Aorta (tissue), 5 donors: ENCODE data around the gene ARHGEF40. TPM values are rescaled to one million over a fixed set of nuclear protein-coding genes. Genes with fewer than 3 reads are reported as not detected.

Experiments
- ATAC-seq: fragments of 200-7000 bp; cut with Tn5 transposase; one replicate; pipeline ENCODE4 v1.9.1; 2022; ENCODE audit warnings: moderate library complexity; ENCODE audit not compliant: low FRiP score
- DNase-seq, 2 donors: peaks; one replicate each; pipeline ENCODE4 v3.0.0-alpha.2; 2020
- H3K27ac ChIP-seq, 2 donors: one replicate each; pipeline ENCODE4 v1.5.1; 2013; ENCODE audit warnings: low read length in 2 of 2, mild to moderate bottlenecking in 2 of 2, moderate library complexity in 2 of 2, control low read depth in 1 of 2, inconsistent platforms in 1 of 2, low read depth in 1 of 2
- H3K27me3 ChIP-seq, 2 donors: one replicate each; pipeline ENCODE4 v1.6.1; 2013; ENCODE audit warnings: control low read depth in 1 of 2, low read length in 1 of 2, mild to moderate bottlenecking in 1 of 2, moderate library complexity in 1 of 2; ENCODE audit not compliant: insufficient read depth in 2 of 2, control insufficient read depth in 1 of 2
- H3K36me3 ChIP-seq, 2 donors: one replicate each; pipeline ENCODE4 v1.6.1; 2013; ENCODE audit warnings: control low read depth in 1 of 2, low read length in 1 of 2, mild to moderate bottlenecking in 1 of 2; ENCODE audit not compliant: insufficient read depth in 2 of 2, control insufficient read depth in 1 of 2
- H3K4me1 ChIP-seq, 2 donors: one replicate each; pipeline ENCODE4 v1.6.1; 2013; ENCODE audit warnings: low read length in 2 of 2, control low read depth in 1 of 2, mild to moderate bottlenecking in 1 of 2, moderate library complexity in 1 of 2; ENCODE audit not compliant: insufficient read depth in 2 of 2, control insufficient read depth in 1 of 2
- H3K4me3 ChIP-seq, 2 donors: one replicate each; pipeline ENCODE4 v1.5.1; 2013; ENCODE audit warnings: low read length in 2 of 2, control low read depth in 1 of 2, mild to moderate bottlenecking in 1 of 2
- H3K9me3 ChIP-seq: one replicate; pipeline ENCODE4 v1.6.1; 2013; ENCODE audit warnings: mild to moderate bottlenecking, low read length; ENCODE audit not compliant: control insufficient read depth
- WGBS, 2 donors: extraction: QIAGEN DNeasy Blood & Tissue Kit; methylation state at CpG; one replicate each; pipeline ENCODE4 v1.1.7; 2013; 5-methylcytosine and 5-hydroxymethylcytosine counted together
- intact Hi-C, 2 donors: fragments of 100-400 bp; cut with DNase I; formaldehyde crosslinking; loops; one replicate each; pipeline versions ENCODE4 v1.14.2 to v1.15.0; 2022
- polyA plus RNA-seq, 2 donors: library from polyadenylated mRNA; stranded (reverse); fragments of 200-250 nt; gene quantifications; one replicate each; pipeline ENCODE4 v1.2.3, GENCODE V29; 2013
- total RNA-seq, 2 donors: library from RNA; stranded (reverse); fragmentation: NEBNext Ultra II Directional; extraction: Animal tissue kit (Norgen Biotek cat#: 25700); gene quantifications; one replicate each; pipeline ENCODE4 v1.2.1, GENCODE V29; 2021
- donor health status: healthy with polysubstance abuse.
- donor health status: Bipolar disorder and iron deficiency.
- donor health status: DM: no; HTN: no; CAD: no.
- donor health status: DM: no; HTN: no; CAD: no.
- donor health status: DM: yes; HTN: yes; CAD: no.

Gene ARHGEF40
- total and polyA plus RNA-seq, 4 donors, result 5.4 to 68.3 (median 32.4) TPM

GRCh38 chr14:21063479-21063878 lies 6.6 kb upstream of the ARHGEF40 start:
- DNase-seq (no peak), ATAC-seq (no peak)
- Histone ChIP-seq H3K27me3 (no peaks in the 10 kb centered on the region), H3K27ac (no peak overlapping the region), H3K36me3 (no peaks in the 10 kb centered on the region), H3K9me3 (no peaks in the 10 kb centered on the region), H3K4me3 (no peak overlapping the region), H3K4me1 (no peaks in the 10 kb centered on the region)
- WGBS, 2 donors, result 43 to 48% methylated on average over 3 of the region's 3 CpGs
- intact Hi-C loops, result no loop called here

GRCh38 chr14:21066882-21067502 lies 3.1 kb upstream of the ARHGEF40 start:
- ATAC-seq (no peak), DNase-seq (no peak)
- WGBS, 2 donors, result 82 to 87% methylated on average over 7 of the region's 7 CpGs
- no peak overlapping the region for H3K4me3 ChIP-seq
- H3K4me1 ChIP-seq, result no peaks in the 10 kb centered on the region
- H3K27me3 ChIP-seq, result no peaks in the 10 kb centered on the region
- no peaks in the 10 kb centered on the region for H3K9me3 ChIP-seq
- intact Hi-C loops, result no loop called here
- H3K27ac ChIP-seq, result no peak overlapping the region
- H3K36me3 ChIP-seq, result no peaks in the 10 kb centered on the region

- Histone ChIP-seq H3K27ac (no peak overlapping the region), H3K4me1 (no peaks in the 10 kb centered on the region), H3K9me3 (no peaks in the 10 kb centered on the region), H3K4me3 (peak overlapping the region in 1 of 2 donors; percentile 15), H3K27me3 (no peaks in the 10 kb centered on the region), H3K36me3 (no peaks in the 10 kb centered on the region)
- intact Hi-C loops, result loop anchor here (1.0 to 2.0 kb wide), 3 partner anchors 24 to 38 kb away; no protein-coding TSS in a partner anchor
- DNase-seq, result peak; percentile 67 to 82
- WGBS, 2 donors, result 1 to 3% methylated on average over 45 of the region's 45 CpGs
- peak; percentile 72 for ATAC-seq
These were observed 1.4 kb upstream of the ARHGEF40 start for GRCh38 chr14:21068521-21069387.

- Histone ChIP-seq H3K36me3 (no peaks in the 10 kb centered on the region), H3K9me3 (no peaks in the 10 kb centered on the region), H3K4me1 (no peaks in the 10 kb centered on the region), H3K27ac (peak overlapping the region in 1 of 2 donors; percentile 49), H3K4me3 (peak overlapping the region; percentile 51 to 63), H3K27me3 (no peaks in the 10 kb centered on the region)
- 1% methylated on average over 36 to 40 of the region's 40 CpGs for WGBS, 2 donors
- peak; percentile 47 for ATAC-seq
- peak in 1 of 2 donors; percentile 81 for DNase-seq
- intact Hi-C loops, result loop anchor here (1.0 to 10.0 kb wide), 5 partner anchors 23 to 315 kb away; partner anchors contain the start of gene SUPT16H (in 1 of the 2)
These were observed 569 bp upstream of the ARHGEF40 start for GRCh38 chr14:21069388-21070082.

GRCh38 chr14:21070610-21071224 lies 613 bp downstream of the ARHGEF40 start:
- Histone ChIP-seq H3K36me3 (peaks cover 0 to 2% of the 10 kb centered on the region in 2 donors), H3K4me3 (peak overlapping the region; percentile 51 to 63), H3K9me3 (no peaks in the 10 kb centered on the region), H3K27me3 (no peaks in the 10 kb centered on the region), H3K27ac (peak overlapping the region in 1 of 2 donors; percentile 49), H3K4me1 (no peaks in the 10 kb centered on the region)
- ATAC-seq (peak; percentile 55), DNase-seq (peak; percentile 66 to 82)
- 1 to 2% methylated on average over 22 to 23 of the region's 23 CpGs for WGBS, 2 donors
- intact Hi-C loops, result loop anchor here in 1 of 2 donors (1.0 to 10.0 kb wide), 2 partner anchors 34 to 314 kb away; partner anchors contain the start of gene SUPT16H

GRCh38 chr14:21071225-21072030 lies 1.3 kb downstream of the ARHGEF40 start:
- intact Hi-C loops, result loop anchor here in 1 of 2 donors (10.0 kb wide), 1 partner anchor 313 kb away; the partner anchor contains the start of gene SUPT16H
- DNase-seq (peak; percentile 96), ATAC-seq (peak; percentile 88)

GRCh38 chr14:21072031-21072473 lies 1.9 kb downstream of the ARHGEF40 start:
- peak overlapping the region; percentile 34 to 37 for H3K27ac ChIP-seq
- H3K36me3 ChIP-seq, result peaks cover 0 to 2% of the 10 kb centered on the region in 2 donors
- WGBS, 2 donors, result 0 to 2% methylated on average over 4 of the region's 4 CpGs
- H3K27me3 ChIP-seq, result no peaks in the 10 kb centered on the region
- peak overlapping the region in 1 of 2 donors; percentile 51 for H3K4me3 ChIP-seq
- no peak for DNase-seq
- no peaks in the 10 kb centered on the region for H3K9me3 ChIP-seq
- intact Hi-C loops, result loop anchor here in 1 of 2 donors (10.0 kb wide), 1 partner anchor 313 kb away; the partner anchor contains the start of gene SUPT16H
- no peak for ATAC-seq
- no peaks in the 10 kb centered on the region for H3K4me1 ChIP-seq

More at GRCh38 chr14:21071225-21072030, 1.3 kb downstream of the ARHGEF40 start:
- 0 to 1% methylated on average over 29 to 37 of the region's 37 CpGs for WGBS, 2 donors
- Histone ChIP-seq H3K4me3 (peak overlapping the region; percentile 51 to 63), H3K36me3 (peaks cover 0 to 2% of the 10 kb centered on the region in 2 donors), H3K27ac (peak overlapping the region; percentile 34 to 49), H3K9me3 (no peaks in the 10 kb centered on the region), H3K27me3 (no peaks in the 10 kb centered on the region), H3K4me1 (no peaks in the 10 kb centered on the region)
